ENCODE data around the gene GJB5. TPM values are rescaled to one million over a fixed set of nuclear protein-coding genes. Genes with fewer than 3 reads are reported as not detected.

Gene GJB5
- total and polyA plus RNA-seq, 2 of the 8 experiments (the other 6 are each of a cell fraction or from before 2014, with no cell fraction given), result 0.86 to 3.1 TPM

GRCh38 chr1:34780528-34780927, 25.7 kb downstream of the GJB5 start:
- no peak overlapping the region for H2BK12ac ChIP-seq (ENCODE audit: low read depth, low read length)
- H2BK5ac ChIP-seq (ENCODE audit: low read depth, low read length), result no peak overlapping the region
- H2BK120ac ChIP-seq (replicated peaks; ENCODE audit: low read depth, low read length), result no peak overlapping the region
- H3K23ac ChIP-seq (ENCODE audit: insufficient read length), result no peak overlapping the region
- no peak overlapping the region for H2AK5ac ChIP-seq (ENCODE audit: low read depth, low read length)
- H3K23me2 ChIP-seq (ENCODE audit: low read depth, low read length), result peaks cover 15% of the 10 kb centered on the region; the same call in 1 of the 2 replicates
- H3K9me3 ChIP-seq (ENCODE audit: insufficient read depth in 2 of 2, low read depth in 1 of 2, low read length in 1 of 2), result no peaks in the 10 kb centered on the region
- no peak overlapping the region for H3K27ac ChIP-seq (ENCODE audit: low read depth, low read length)
- no peak for DNase-seq (ENCODE audit: low read depth in 1 of 2, low spot score in 2 of 2)
- 81% methylated on average over 2 of the region's 2 CpGs; no CpG with 5 or more reads in 1 of the 2 experiments for WGBS, 2 experiments (ENCODE audit: extremely low coverage in 1 of 2, insufficient coverage in 1 of 2, insufficient read length in 1 of 2, insufficient replicate concordance in 2 of 2, low coverage in 1 of 2, low lambda C conversion rate in 2 of 2, missing lambda C conversion rate in 1 of 2)
- H3K4ac ChIP-seq (replicated peaks; ENCODE audit: insufficient read length, low read depth, low read length), result no peak overlapping the region
- H4K20me1 ChIP-seq (replicated peaks in 1 of 2; ENCODE audit: control insufficient read depth in 1 of 2, insufficient read depth in 2 of 2, low read length in 2 of 2), result no peaks in the 10 kb centered on the region
- no peaks in the 10 kb centered on the region for H3K79me1 ChIP-seq (ENCODE audit: low read depth, low read length)
- POLR2A ChIA-PET (ENCODE audit: partially characterized antibody), result interaction anchor here (1.1 to 1.3 kb wide), 2 partner anchors 16 to 18 kb away, joined by 3 read pairs; no protein-coding TSS in a partner anchor
- H3K4me1 ChIP-seq (replicated peaks in 1 of 4; ENCODE audit: control insufficient read depth in 3 of 4, insufficient read depth in 4 of 4, low read length in 3 of 4), result peaks cover 0 to 14% (median 5%) of the 10 kb centered on the region in 4 experiments; a peak in 4 of 7 replicates
- peak overlapping the region; percentile 53 to 98; a peak in 1 of 4 replicates for H3K4me2 ChIP-seq (ENCODE audit: insufficient read depth in 1 of 2, low read depth in 2 of 2, low read length in 2 of 2)
- H3K27me3 ChIP-seq (replicated peaks in 1 of 4; ENCODE audit: control insufficient read depth in 3 of 4, extremely low read depth in 1 of 4, insufficient read depth in 3 of 4, low read length in 3 of 4), result peaks cover 0 to 24% (median 10%) of the 10 kb centered on the region in 4 experiments; a peak in 5 of 7 replicates
- no peak overlapping the region for H2BK15ac ChIP-seq (ENCODE audit: low read length)
- no peak for FAIRE-seq
- H2BK20ac ChIP-seq (ENCODE audit: low read length), result no peak overlapping the region
- no peak for TF ChIP-seq ATF3 (IDR thresholded peaks at IDR 0.05; ENCODE audit: insufficient read depth, low read depth, low read length)
- no peak overlapping the region for H3K18ac ChIP-seq (ENCODE audit: extremely low read depth, low read length)
- H3K79me2 ChIP-seq (ENCODE audit: control insufficient read depth in 1 of 2, insufficient read depth in 2 of 2, low read length in 2 of 2), result no peaks in the 10 kb centered on the region
- H3K4me3 ChIP-seq (ENCODE audit: extremely low read depth in 1 of 4, insufficient read depth in 2 of 4, low read depth in 3 of 4, low read length in 4 of 4), result peak overlapping the region in 1 of 4 experiments; percentile 83; a peak in 4 of 8 replicates
- no peak overlapping the region for H4K5ac ChIP-seq (ENCODE audit: insufficient read length, low read depth, low read length)
- H2AFZ ChIP-seq (ENCODE audit: low read length), result no peak overlapping the region
- H3K36me3 ChIP-seq (ENCODE audit: control insufficient read depth in 2 of 4, insufficient read depth in 4 of 4, low read length in 3 of 4), result no peaks in the 10 kb centered on the region
- H3K14ac ChIP-seq (ENCODE audit: insufficient read length), result no peak overlapping the region
- H3K9ac ChIP-seq (replicated peaks in 1 of 4; ENCODE audit: extremely low read depth in 1 of 4, low read depth in 3 of 4, low read length in 3 of 4), result no peak overlapping the region
- no peak overlapping the region for H3K56ac ChIP-seq (replicated peaks; ENCODE audit: insufficient read length, low read depth, low read length)
- no peak overlapping the region for H4K91ac ChIP-seq (replicated peaks; ENCODE audit: insufficient read length, low read length)
- H4K8ac ChIP-seq (ENCODE audit: extremely low read depth, insufficient read depth, low read length), result no peak overlapping the region
- CTCF ChIA-PET (ENCODE audit: partially characterized antibody), result interaction anchor here (0.9 to 3.6 kb wide), 3 partner anchors 10 to 89 kb away, joined by 3 to 17 read pairs (median 6); no protein-coding TSS in a partner anchor

Data from H1 (cell line).